Measurements from ENCODE around the gene PLCL2.

PLCL2 gene

DNA sequence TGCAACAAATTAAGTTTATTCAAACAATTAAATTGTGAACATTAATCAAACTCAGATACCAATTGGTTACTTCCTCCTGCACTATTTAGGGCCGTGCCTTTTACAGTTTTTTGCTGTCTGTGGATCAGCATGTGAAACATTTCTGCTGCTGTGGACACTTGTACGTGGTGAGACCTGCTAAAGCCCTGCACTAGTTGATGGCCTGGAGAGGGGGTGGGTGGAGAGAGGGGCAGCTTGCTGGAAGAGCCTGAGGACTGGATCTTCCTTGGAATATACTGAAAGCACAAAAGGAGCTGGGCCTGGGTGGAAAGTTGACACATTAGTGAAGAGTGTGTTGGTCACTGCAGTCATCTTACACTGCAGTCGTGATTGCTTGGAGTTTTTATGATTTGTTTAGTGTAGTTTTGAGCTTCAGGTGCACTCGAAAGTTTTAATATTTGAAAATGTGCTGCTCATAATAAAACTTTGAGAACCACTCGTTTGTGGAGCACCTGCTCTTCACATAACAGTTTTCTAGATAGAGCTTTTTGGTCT is 11.4 kb downstream of the PLCL2 start:
- no peak for DNase-seq

DNA sequence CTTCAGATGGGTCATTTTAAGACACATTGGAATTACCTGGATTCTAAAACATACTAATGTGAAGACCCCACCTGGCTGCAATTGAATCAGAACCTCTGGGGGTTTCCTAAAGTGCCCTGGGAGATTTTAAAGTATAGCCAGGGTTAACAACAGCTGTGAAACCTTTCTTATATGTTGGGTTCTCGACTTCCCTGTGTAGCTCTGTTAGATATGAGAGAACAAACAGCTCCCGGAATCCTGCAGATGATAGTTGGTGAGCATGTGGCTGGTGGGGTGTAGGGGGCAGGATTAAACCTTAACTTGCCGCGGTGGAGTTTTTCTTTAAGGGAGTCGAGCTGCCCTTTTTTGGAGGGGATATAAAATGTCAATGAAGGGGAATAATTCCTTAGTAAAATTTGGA is 12.1 kb downstream of the PLCL2 start:
- DNase-seq: no peak

DNA sequence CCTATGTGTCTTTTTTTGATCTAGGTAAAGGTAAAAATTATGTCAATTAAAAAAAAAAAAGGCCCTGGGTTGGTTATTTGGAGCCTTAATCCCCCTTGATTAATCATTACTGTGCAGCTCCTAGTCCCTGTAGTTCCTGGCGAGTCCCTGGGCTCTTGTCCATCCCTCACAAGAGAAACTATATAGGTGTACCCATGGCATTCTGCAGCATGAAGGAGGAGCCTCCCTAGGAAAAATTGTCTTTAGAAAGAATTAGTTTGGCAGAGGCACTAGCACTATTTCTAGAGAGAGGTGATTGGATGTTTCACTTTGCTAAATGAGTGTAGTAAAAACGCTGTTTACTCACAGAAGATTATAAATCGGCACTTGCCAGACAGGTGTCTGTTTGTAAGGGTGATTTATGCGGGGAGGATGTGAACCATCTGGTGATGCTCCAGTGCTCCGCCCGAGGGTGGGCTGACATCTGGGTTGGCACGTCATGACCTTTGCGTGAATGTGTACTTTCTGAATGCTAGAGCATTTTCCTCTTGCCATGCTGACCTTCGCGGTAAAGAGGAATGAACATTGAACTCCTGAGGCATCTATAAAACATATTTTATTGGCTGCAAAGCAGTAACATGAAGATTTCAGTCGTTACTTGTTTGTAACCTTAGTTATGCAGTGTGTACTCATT is 12.6 kb downstream of the PLCL2 start:
- DNase-seq: no peak

DNA sequence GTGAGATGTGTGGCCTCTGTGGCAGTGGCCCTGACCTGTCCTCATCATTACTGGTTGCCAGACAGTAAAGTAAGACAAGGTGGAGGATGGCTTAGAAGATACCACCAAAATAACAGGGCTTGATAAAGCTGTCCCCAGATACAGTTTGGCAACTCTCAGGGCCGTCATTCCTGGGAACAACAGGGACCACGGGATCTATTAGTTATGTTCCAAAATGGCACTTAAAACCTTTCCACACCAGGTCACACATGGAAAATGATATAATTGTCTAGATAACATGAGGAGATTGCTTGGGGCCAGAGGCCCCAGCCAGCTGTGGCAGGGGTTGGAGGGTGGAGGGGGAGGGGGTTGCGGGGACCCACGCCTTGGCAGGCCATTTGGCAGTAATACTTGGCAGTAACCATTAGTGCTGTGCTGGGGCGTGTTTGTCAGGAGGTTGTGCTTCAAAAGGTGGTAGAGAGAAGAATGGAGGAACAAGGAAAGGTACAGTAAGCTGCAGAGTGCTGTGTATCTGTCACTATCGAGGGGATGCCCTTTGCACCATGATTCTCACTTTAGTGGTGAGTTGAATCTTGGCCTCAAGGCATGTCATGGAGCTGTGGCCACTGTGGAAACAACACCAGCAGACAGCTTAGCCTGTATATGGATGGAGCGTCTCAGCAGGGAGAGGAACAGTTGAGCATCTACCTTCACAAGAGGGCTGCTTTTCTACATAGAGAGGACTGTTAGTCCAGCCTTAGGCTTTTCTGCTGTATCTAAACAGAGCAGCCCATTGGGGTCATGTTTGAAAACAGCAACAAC is 14.0 kb downstream of the PLCL2 start:
- no peak for DNase-seq

DNA sequence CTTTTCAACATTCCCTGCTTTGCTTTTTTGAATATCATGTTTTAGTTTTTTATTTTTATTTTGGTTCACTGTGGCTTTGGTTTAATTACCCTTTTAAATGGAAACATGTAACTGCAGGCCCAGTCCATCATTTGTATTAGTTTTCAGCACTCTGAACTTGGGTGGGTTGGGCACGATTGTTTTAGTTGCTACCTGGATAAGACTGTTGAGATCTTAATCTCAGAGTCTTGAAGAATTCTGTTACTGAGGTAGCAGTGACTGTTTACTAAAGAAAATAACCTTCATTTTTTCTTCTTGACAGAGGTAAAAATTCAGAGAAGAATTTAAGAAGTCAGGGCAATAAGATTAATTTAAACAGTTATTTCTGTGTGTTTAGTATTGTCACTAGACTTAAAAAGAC is 15.2 kb downstream of the PLCL2 start:
- no peak for DNase-seq

DNA sequence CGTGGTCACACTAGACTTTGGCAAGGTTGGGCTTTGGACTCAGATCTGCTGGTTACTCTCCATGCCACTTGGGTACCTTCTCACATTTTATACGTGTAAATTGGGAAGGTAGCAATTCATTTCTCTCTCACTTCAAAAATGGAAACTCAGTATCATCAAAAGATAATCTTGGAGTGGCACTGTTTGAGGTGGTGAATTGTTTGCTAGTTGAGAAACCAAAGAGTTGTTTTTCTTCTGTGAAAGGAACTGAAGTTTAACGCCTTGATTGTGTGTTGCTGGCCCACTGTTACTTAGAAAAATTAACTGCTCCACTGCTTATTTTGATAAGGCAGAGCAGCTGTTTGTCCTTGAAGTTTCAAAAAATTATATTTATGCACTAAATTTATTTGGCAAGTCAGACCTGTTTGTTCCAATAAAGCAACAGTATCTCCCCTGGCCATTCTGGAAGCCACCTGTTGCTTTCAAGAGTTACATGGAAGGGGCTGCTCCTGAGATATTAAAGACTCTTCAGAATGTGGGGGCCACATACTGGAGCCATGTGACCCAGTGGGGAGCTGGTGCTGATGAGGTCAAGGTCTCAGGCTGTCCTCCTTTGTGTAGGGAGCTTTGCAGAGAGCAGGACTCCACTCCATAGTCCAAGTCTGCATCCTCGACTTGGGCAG is 16.2 kb downstream of the PLCL2 start:
- DNase-seq: no peak

- no peak for DNase-seq
Measured at GRCh38 chr3:16904423-16905417, 20.0 kb downstream of the PLCL2 start.

DNA sequence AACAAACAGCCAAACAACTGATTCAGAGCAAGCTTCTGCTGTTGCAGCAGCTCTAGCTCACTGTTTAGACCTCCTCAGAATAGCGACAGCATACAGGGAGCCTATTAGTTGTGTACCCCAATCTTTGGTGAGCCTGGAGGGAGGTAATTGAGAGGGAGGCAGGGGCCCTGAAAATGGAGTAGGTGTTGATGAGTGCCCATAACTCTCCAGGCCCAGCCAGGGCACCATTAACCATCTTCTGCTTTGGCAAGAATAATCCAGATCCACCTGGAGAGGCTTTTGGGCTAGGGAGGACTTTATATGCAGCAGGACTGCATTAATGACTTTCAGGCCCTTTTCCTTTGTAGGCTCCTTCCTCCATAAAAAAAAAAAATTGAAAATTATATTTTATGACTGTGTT is 20.9 kb downstream of the PLCL2 start:
- no peak for DNase-seq

GRCh38 chr3:16906682-16907081 is 21.9 kb downstream of the PLCL2 start:
- no peak for DNase-seq

GRCh38 chr3:16907243-16907642 is 22.5 kb downstream of the PLCL2 start:
- no peak for DNase-seq

GRCh38 chr3:16908016-16908807 is 23.5 kb downstream of the PLCL2 start:
- DNase-seq: no peak

GRCh38 chr3:16908896-16909295 is 24.1 kb downstream of the PLCL2 start:
- no peak for DNase-seq

DNA sequence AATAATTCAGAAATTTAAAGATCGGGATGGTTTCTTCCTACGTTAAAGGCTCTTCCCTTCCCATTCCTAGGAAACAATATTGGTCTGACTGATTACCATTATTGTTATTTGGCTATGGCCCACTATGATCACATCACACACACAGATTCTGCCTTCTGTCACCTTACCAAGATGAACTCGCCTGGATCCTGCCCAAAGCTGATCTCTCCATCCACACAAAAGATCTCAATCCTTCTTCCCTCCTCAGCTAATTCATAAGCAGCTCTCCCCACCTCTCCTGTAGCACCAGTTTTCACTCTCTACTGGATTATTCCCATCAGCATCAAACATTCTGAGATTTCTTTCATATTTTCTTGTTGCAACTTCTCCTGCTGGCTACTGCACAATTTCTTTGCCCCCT is 25.0 kb downstream of the PLCL2 start:
- DNase-seq: no peak

- no peak for DNase-seq
Measured at GRCh38 chr3:16910207-16910606, 25.5 kb downstream of the PLCL2 start.

DNA sequence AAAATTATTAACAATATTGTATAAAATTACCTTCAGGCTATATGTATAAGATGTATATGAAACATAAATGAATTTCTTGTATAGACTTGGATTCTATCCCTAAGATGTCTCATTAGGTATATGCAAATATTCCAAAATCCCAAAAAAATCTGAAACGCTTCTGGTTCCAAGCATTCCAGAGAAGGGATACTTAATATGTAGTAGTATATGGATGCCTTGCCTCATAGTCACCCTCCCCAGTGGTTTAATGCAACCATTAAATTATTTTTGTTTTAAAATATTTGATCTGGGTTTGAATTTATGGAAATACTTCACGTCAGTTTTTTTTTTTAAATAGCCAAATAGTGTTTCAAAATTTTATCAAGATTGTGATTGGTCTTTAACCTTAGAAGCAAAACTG is 27.2 kb downstream of the PLCL2 start:
- no peak for DNase-seq

GRCh38 chr3:16912400-16913263 is 27.9 kb downstream of the PLCL2 start:
- DNase-seq: no peak

DNA sequence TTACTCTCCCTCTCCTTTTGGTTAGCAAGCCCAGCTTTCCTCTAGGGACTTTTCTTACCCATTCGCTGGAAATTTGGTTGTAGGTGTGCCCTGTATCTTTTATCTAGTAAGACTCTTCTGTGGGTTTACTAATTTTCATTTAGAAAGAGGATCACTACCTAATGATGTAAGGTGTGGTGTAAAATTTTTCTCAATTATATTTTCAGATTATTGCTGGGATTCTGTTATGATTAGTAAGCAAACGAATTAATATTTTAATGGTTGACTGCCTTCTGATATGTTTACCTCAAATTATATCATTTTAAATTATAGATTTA is 28.5 kb downstream of the PLCL2 start:
- DNase-seq: no peak

DNA sequence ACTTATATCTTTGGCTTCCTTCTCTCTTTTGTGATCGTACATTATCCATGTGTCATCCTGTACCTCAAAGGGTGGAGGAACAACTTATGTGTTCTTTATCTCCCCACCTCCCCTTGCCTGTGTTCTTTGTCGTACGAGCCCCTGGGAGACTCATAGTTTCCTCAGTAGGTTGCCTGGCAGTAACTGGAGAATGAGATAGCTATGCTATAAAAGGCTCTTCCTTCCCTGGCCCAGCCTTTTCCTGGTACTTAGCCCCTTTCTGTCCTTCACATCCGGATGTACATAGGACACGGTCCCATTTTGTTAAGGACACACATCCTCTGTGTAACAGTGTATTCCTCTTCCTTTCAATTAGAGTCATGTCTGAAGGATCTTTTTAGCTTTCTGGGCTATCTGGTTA is 32.1 kb downstream of the PLCL2 start:
- DNase-seq: no peak

- DNase-seq: no peak
Measured at GRCh38 chr3:16917256-16917935, 32.6 kb downstream of the PLCL2 start.

All from T-helper 9 cell (primary cell).